GM03348 (cell line): ENCODE data around the gene RNGTT.
A peak's percentile ranks its signal among the peaks of the same experiment; 100 is the strongest.

Experiments used
- DNase-seq: peaks from one replicate; pipeline ENCODE4 v3.0.0; 2012; ENCODE audit warnings: low spot score

RNGTT gene

GRCh38 chr6:88587150-88587520 lies 376.3 kb downstream of the RNGTT start:
- DNase-seq = no peak

GRCh38 chr6:88586371-88587149 lies 376.9 kb downstream of the RNGTT start:
- peak; percentile 31 for DNase-seq

- no peak for DNase-seq
These were observed 378.1 kb downstream of the RNGTT start for GRCh38 chr6:88585276-88585692.

GRCh38 chr6:88584581-88585275 lies 378.7 kb downstream of the RNGTT start:
- DNase-seq = no peak

- no peak for DNase-seq
These were observed 386.0 kb downstream of the RNGTT start for GRCh38 chr6:88577461-88577860.

GRCh38 chr6:88575536-88575935 lies 387.9 kb downstream of the RNGTT start:
- no peak for DNase-seq

- DNase-seq = no peak
These were observed 388.8 kb downstream of the RNGTT start for GRCh38 chr6:88574651-88575050.

- no peak for DNase-seq
These were observed 389.4 kb downstream of the RNGTT start for GRCh38 chr6:88574031-88574430.

GRCh38 chr6:88573561-88573960 lies 389.9 kb downstream of the RNGTT start:
- DNase-seq = no peak

GRCh38 chr6:88572449-88573139 lies 390.8 kb downstream of the RNGTT start:
- DNase-seq = no peak

- DNase-seq = no peak
These were observed 393.5 kb downstream of the RNGTT start for GRCh38 chr6:88569959-88570358.

GRCh38 chr6:88567696-88568095 lies 395.7 kb downstream of the RNGTT start:
- DNase-seq = no peak

GRCh38 chr6:88566746-88567534 lies 396.5 kb downstream of the RNGTT start:
- DNase-seq = no peak

GRCh38 chr6:88565836-88566235 lies 397.6 kb downstream of the RNGTT start:
- no peak for DNase-seq

- no peak for DNase-seq
These were observed 398.0 kb downstream of the RNGTT start for GRCh38 chr6:88565409-88565811.

GRCh38 chr6:88563277-88563625 lies 400.2 kb downstream of the RNGTT start:
- no peak for DNase-seq

GRCh38 chr6:88562353-88563276 lies 400.8 kb downstream of the RNGTT start:
- DNase-seq = no peak

- DNase-seq = no peak
These were observed 401.5 kb downstream of the RNGTT start for GRCh38 chr6:88561954-88562315.

- no peak for DNase-seq
These were observed 402.1 kb downstream of the RNGTT start for GRCh38 chr6:88561034-88561953.
